Activated CD8-positive, alpha-beta T cell treated with anti-CD3 and anti-CD28 coated beads for 36 hours (primary cell): Measurements from ENCODE around the gene CARS2. TPM values are rescaled to one million over a fixed set of nuclear protein-coding genes. Genes with fewer than 3 reads are reported as not detected.

Source experiments
- ATAC-seq: fragments of 200-7000 bp; cut with Tn5 transposase; one replicate; pipeline ENCODE4 v1.10.0; 2021; ENCODE audit warnings: mild to moderate bottlenecking, moderate library complexity
- CTCF ChIA-PET: fragments of 350-600 bp; sonication (Branson Sonifier 250); formaldehyde crosslinking; loops from one replicate; lab custom pipeline; 2021; ENCODE audit warnings: antibody characterized with exemption; lab: Charles Lee
- POLR2A ChIA-PET: fragments of 350-600 bp; sonication (Branson Sonifier 250); formaldehyde crosslinking; loops from one replicate; lab custom pipeline; 2021; ENCODE audit warnings: antibody characterized with exemption; lab: Charles Lee
- DNase-seq: peaks from one replicate; pipeline ENCODE4 v3.0.0-alpha.2; 2020
- H3K27ac Mint-ChIP-seq: one replicate; pipeline ENCODE4 v1.8.0; 2021; ENCODE audit warnings: mild to moderate bottlenecking, mixed read lengths
- H3K27me3 Mint-ChIP-seq: one replicate; pipeline ENCODE4 v1.8.0; 2021; ENCODE audit warnings: mixed read lengths
- H3K36me3 Mint-ChIP-seq: one replicate; pipeline ENCODE4 v1.8.0; 2021; ENCODE audit warnings: low read depth, mixed read lengths
- H3K4me1 Mint-ChIP-seq: one replicate; pipeline ENCODE4 v1.8.0; 2021; ENCODE audit warnings: low read depth, mixed read lengths
- H3K4me3 Mint-ChIP-seq: one replicate; pipeline ENCODE4 v1.8.0; 2021; ENCODE audit warnings: mild to moderate bottlenecking, moderate library complexity, mixed read lengths
- H3K9me3 Mint-ChIP-seq: one replicate; pipeline ENCODE4 v1.8.0; 2021; ENCODE audit warnings: mixed read lengths
- intact Hi-C: fragments of 100-400 bp; cut with micrococcal nuclease; formaldehyde crosslinking; loops from one replicate; pipeline ENCODE4 v1.10.0; 2022
- total RNA-seq, 2 experiments: library from RNA; stranded (reverse); gene quantifications; one replicate each; pipeline ENCODE4 v1.2.3, GENCODE V29; 2021
- TF ChIP-seq, protein P1 (sequence below): fragments of 200-600 bp; IDR thresholded peaks from one replicate; pipeline ENCODE4 v1.8.0; 2022; ENCODE audit warnings: antibody characterized with exemption, mild to moderate bottlenecking

CARS2 gene
- total RNA-seq, 2 experiments from 2014 or later, result 60.7 to 63.0 TPM

GRCh38 chr13:110665491-110666254, 40.2 kb downstream of the CARS2 start:
- H3K27me3 Mint-ChIP-seq, result no peaks in the 10 kb centered on the region
- TF ChIP-seq, protein P1, sequence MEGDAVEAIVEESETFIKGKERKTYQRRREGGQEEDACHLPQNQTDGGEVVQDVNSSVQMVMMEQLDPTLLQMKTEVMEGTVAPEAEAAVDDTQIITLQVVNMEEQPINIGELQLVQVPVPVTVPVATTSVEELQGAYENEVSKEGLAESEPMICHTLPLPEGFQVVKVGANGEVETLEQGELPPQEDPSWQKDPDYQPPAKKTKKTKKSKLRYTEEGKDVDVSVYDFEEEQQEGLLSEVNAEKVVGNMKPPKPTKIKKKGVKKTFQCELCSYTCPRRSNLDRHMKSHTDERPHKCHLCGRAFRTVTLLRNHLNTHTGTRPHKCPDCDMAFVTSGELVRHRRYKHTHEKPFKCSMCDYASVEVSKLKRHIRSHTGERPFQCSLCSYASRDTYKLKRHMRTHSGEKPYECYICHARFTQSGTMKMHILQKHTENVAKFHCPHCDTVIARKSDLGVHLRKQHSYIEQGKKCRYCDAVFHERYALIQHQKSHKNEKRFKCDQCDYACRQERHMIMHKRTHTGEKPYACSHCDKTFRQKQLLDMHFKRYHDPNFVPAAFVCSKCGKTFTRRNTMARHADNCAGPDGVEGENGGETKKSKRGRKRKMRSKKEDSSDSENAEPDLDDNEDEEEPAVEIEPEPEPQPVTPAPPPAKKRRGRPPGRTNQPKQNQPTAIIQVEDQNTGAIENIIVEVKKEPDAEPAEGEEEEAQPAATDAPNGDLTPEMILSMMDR, result no peak
- POLR2A ChIA-PET, result interaction anchor here (0.6 kb wide), 1 partner anchor 777 kb away, joined by 3 read pairs; no protein-coding TSS in a partner anchor
- CTCF ChIA-PET, result no interaction called here
- no peak for DNase-seq
- no peak overlapping the region for H3K27ac Mint-ChIP-seq
- no peak for ATAC-seq
- no peak overlapping the region for H3K4me3 Mint-ChIP-seq
- no peaks in the 10 kb centered on the region for H3K9me3 Mint-ChIP-seq
- H3K36me3 Mint-ChIP-seq, result peaks cover 58% of the 10 kb centered on the region
- peaks cover 5% of the 10 kb centered on the region for H3K4me1 Mint-ChIP-seq
- intact Hi-C loops, result no loop called here

DNA sequence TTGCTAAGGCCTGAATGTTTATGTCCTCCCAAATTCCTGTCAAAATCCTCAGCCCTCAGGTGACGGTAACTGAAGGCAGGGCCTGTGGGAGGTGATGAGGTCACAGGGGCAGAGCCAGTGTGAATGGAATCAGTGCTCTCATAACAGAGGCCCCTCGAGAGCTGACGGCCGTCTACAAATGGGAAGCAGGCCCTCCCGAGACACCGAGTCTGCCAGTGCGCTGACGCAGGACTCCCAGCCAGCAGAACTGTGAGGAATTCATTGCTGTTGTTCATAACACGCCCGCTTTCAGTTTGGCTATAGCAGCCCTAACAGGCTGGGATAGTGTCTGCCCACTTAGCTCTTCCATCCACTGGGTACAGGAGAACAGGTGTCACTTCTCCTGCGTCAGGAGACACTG, 41.2 kb downstream of the CARS2 start:
- no peaks in the 10 kb centered on the region for H3K9me3 Mint-ChIP-seq
- TF ChIP-seq, protein P1, result no peak
- H3K4me3 Mint-ChIP-seq, result no peak overlapping the region
- DNase-seq (no peak), ATAC-seq (no peak)
- intact Hi-C loops, result no loop called here
- CTCF ChIA-PET, result no interaction called here
- no peak overlapping the region for H3K27ac Mint-ChIP-seq
- peaks cover 55% of the 10 kb centered on the region for H3K36me3 Mint-ChIP-seq
- H3K27me3 Mint-ChIP-seq, result no peaks in the 10 kb centered on the region
- POLR2A ChIA-PET, result no interaction called here
- H3K4me1 Mint-ChIP-seq, result peaks cover 11% of the 10 kb centered on the region

- Mint-ChIP-seq H3K36me3 (peaks cover 58% of the 10 kb centered on the region), H3K9me3 (no peaks in the 10 kb centered on the region), H3K4me1 (peaks cover 14% of the 10 kb centered on the region), H3K4me3 (no peak overlapping the region), H3K27ac (no peak overlapping the region), H3K27me3 (no peaks in the 10 kb centered on the region)
- DNase-seq, result no peak
- TF ChIP-seq, protein P1, result no peak
- ChIA-PET POLR2A (no interaction called here), CTCF (no interaction called here)
- ATAC-seq, result no peak
- intact Hi-C loops, result no loop called here
Observed at GRCh38 chr13:110664041-110664440, 41.9 kb downstream of the CARS2 start.

DNA sequence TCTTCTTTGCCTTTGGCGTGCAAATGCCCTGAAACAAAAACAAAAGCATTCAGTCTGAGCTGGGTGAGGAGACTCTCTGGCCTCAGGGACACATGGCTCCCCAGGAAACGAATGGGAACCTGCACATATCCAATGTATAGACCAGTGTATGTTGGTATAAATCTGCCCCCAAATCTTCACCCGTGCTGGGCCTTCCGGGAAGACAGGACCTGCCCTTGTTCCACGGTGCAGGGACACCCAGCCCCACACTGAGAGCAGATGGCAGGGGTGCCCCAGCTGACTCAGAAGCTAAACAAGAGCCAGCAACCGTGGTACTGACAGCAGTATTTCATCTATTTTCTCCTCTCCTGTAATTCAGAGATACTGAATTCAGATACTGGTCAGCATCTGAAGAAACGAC, 42.4 kb downstream of the CARS2 start:
- ATAC-seq (no peak), DNase-seq (no peak)
- Mint-ChIP-seq H3K4me3 (no peak overlapping the region), H3K4me1 (peaks cover 16% of the 10 kb centered on the region), H3K36me3 (peaks cover 59% of the 10 kb centered on the region), H3K27me3 (no peaks in the 10 kb centered on the region), H3K27ac (no peak overlapping the region), H3K9me3 (no peaks in the 10 kb centered on the region)
- POLR2A ChIA-PET, result interaction anchor here (1.5 kb wide), 1 partner anchor 12 kb away, joined by 4 read pairs; no protein-coding TSS in a partner anchor
- TF ChIP-seq, protein P1, result no peak
- intact Hi-C loops, result no loop called here
- CTCF ChIA-PET, result no interaction called here

DNA sequence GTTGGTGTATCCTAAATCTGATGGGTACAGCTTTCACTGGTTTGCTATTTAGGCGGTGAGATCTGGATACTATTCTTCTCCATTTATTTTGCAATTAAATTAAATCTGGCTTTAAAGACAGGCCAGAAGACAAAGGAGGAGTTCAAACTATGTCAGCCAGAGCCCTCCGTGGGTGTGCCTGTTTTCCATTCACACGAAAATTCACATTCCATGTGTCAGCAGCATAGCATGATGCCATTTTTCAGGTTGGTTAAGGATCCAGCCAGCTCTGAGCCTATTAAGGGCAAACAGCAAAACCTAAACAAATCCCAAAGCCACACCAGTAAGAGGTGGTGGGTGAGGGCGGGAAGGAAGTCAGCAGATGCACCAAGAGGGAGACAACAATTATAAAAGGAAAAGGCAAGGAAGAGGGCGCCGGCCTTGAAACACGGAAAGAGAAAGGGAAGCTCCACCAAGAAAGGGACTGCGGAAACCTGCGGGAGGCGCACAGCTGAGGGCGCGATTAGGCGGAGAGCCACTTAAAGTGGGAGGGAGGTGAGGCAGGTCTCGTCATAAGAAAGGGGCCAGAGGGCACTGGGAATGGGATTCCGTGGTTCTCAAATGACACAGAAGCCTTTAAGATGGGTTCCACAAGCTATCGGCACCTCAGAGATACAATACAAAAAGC, 43.0 kb downstream of the CARS2 start:
- intact Hi-C loops, result no loop called here
- TF ChIP-seq, protein P1, result no peak
- H3K9me3 Mint-ChIP-seq, result no peaks in the 10 kb centered on the region
- DNase-seq (no peak), ATAC-seq (no peak)
- H3K27ac Mint-ChIP-seq, result no peak overlapping the region
- H3K4me1 Mint-ChIP-seq, result peaks cover 22% of the 10 kb centered on the region
- no peak overlapping the region for H3K4me3 Mint-ChIP-seq
- peaks cover 64% of the 10 kb centered on the region for H3K36me3 Mint-ChIP-seq
- ChIA-PET CTCF (no interaction called here), POLR2A (interaction anchor here (1.5 kb wide), 1 partner anchor 11 kb away, joined by 4 read pairs; no protein-coding TSS in a partner anchor)
- H3K27me3 Mint-ChIP-seq, result no peaks in the 10 kb centered on the region
